Esophagus squamous epithelium (tissue), 5 donors: Measurements from ENCODE around the gene CCIN. TPM values are rescaled to one million over a fixed set of nuclear protein-coding genes. Genes with fewer than 3 reads are reported as not detected.

Experiments
- DNase-seq: peaks from one replicate; lab custom pipeline; 2025; lab: John Stamatoyannopoulos, UW
- H3K27ac ChIP-seq, 4 donors: fragments of 200-600 bp; sonication (generic); one replicate each; pipeline ENCODE4 v1.5.1; 2016 to 2019; ENCODE audit warnings: mild to moderate bottlenecking in 1 of 4
- H3K27me3 ChIP-seq, 4 donors: fragments of 200-600 bp; sonication (generic); 1 replicate in 3 of 4; 2 replicates in 1 of 4; pipeline versions ENCODE4 v1.5.1 to v1.6.0; 2017 to 2021; ENCODE audit warnings: antibody characterized with exemption in 1 of 4
- H3K36me3 ChIP-seq, 3 donors: fragments of 200-600 bp; sonication (generic); one replicate each; pipeline ENCODE4 v1.5.1; 2016 to 2019
- H3K4me1 ChIP-seq, 3 donors: fragments of 200-600 bp; sonication (generic); one replicate each; pipeline ENCODE4 v1.5.1; 2017 to 2019
- H3K4me3 ChIP-seq, 4 donors: fragments of 200-600 bp; sonication (generic); 1 replicate in 3 of 4; 2 replicates in 1 of 4; pipeline ENCODE4 v1.5.1; 2016 to 2019; ENCODE audit warnings: mild to moderate bottlenecking in 2 of 4, moderate library complexity in 1 of 4
- H3K9me3 ChIP-seq, 3 donors: fragments of 200-600 bp; sonication (generic); one replicate each; pipeline ENCODE4 v1.5.1; 2016 to 2019
- CTCF ChIP-seq, 6 experiments: fragments of 450-650 bp in 4 of 6; fragments of 200-600 bp in 2 of 6; sonication (generic) in 2 of 6; IDR thresholded peaks; one replicate each; pipeline ENCODE4 v1.5.1; 2016 to 2019; ENCODE audit warnings: antibody characterized with exemption in 6 of 6, mild to moderate bottlenecking in 4 of 6, moderate library complexity in 4 of 6
- POLR2A ChIP-seq, 4 donors: fragments of 450-650 bp; IDR thresholded peaks; one replicate each; pipeline ENCODE4 v1.6.1; 2017; ENCODE audit warnings: antibody characterized with exemption in 4 of 4, mild to moderate bottlenecking in 4 of 4, moderate library complexity in 3 of 4
- WGBS, 2 donors: methylation state at CpG; one replicate each; pipeline ENCODE4 v1.1.5; 2018; 5-methylcytosine and 5-hydroxymethylcytosine counted together
- intact Hi-C: fragments of 100-400 bp; cut with DNase I; formaldehyde crosslinking; loops from one replicate; pipeline ENCODE4 v1.15.0; 2022
- total RNA-seq, 4 donors: library from RNA; depleted of rRNA; stranded (reverse); fragments of >200 nt; gene quantifications; one replicate each; pipeline ENCODE4 v1.1.0, GENCODE V29; 2016
- donor health status: DM: yes; HTN: yes; CAD: no.

CCIN gene
- total RNA-seq, 4 donors from 2014 or later, result 0.13 TPM; not detected in 3

- DNase-seq, result no peak
- TF ChIP-seq POLR2A (IDR thresholded peaks at IDR 0.05) (no peak), CTCF (IDR thresholded peaks at IDR 0.05) (no peak)
- peaks cover 29 to 81% (median 46%) of the 10 kb centered on the region in 3 donors for H3K4me1 ChIP-seq
Observed at GRCh38 chr9:36151316-36152210, 17.6 kb upstream of the CCIN start.

GRCh38 chr9:36152741-36153438, 16.3 kb upstream of the CCIN start:
- H3K36me3 ChIP-seq, result peaks cover 0 to 5% (median 0%) of the 10 kb centered on the region in 3 donors
- no peak for DNase-seq
- H3K4me1 ChIP-seq, result peaks cover 29 to 70% (median 40%) of the 10 kb centered on the region in 3 donors
- H3K4me3 ChIP-seq, result no peak overlapping the region
- no peaks in the 10 kb centered on the region for H3K9me3 ChIP-seq
- peak overlapping the region in 3 of 4 donors; percentile 71 to 77 (median 73) for H3K27ac ChIP-seq
- H3K27me3 ChIP-seq, result no peaks in the 10 kb centered on the region
- no peak for TF ChIP-seq POLR2A (IDR thresholded peaks at IDR 0.05)
- TF ChIP-seq CTCF (IDR thresholded peaks at IDR 0.05), result no peak
- whole genome bisulfite sequencing, 2 donors, result 82 to 90% methylated on average over 9 to 10 of the region's 10 CpGs
- intact Hi-C loops, result no loop called here

More at GRCh38 chr9:36151316-36152210, 17.6 kb upstream of the CCIN start:
- Histone ChIP-seq H3K27me3 (no peaks in the 10 kb centered on the region), H3K27ac (peak overlapping the region; percentile 69 to 88 (median 76)), H3K9me3 (no peaks in the 10 kb centered on the region), H3K4me3 (no peak overlapping the region), H3K36me3 (peaks cover 0 to 3% (median 0%) of the 10 kb centered on the region in 3 donors)
- intact Hi-C loops, result no loop called here
- WGBS, 2 donors, result 46 to 61% methylated on average over 7 to 9 of the region's 14 CpGs

DNA sequence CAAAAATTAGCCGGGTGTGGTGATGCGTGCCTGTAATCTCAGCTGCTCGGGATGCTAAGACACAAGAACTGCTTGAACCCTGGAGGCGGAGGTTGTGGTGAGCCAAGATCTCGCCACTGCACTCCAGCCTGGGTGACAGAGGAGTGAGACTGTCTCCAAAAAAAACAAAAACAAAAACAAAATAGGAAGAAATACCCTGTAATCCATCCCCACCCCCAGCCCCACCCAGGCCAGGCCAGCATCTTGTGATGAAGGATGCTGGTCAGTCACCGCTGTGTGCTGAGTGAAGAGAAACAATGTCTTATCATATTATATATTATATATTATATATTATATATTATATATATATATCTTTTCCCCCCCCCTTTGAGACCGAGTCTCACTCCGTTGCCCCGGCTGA, 15.4 kb upstream of the CCIN start:
- peak overlapping the region in 3 of 4 donors; percentile 71 to 77 (median 73) for H3K27ac ChIP-seq
- 66 to 74% methylated on average over 8 to 9 of the region's 9 CpGs for WGBS, 2 donors
- no peak for DNase-seq
- TF ChIP-seq POLR2A (IDR thresholded peaks at IDR 0.05), result no peak
- no peak for TF ChIP-seq CTCF (IDR thresholded peaks at IDR 0.05)
- no peaks in the 10 kb centered on the region for H3K27me3 ChIP-seq
- no peaks in the 10 kb centered on the region for H3K9me3 ChIP-seq
- H3K4me3 ChIP-seq, result no peak overlapping the region
- H3K36me3 ChIP-seq, result peaks cover 0 to 5% (median 0%) of the 10 kb centered on the region in 3 donors
- intact Hi-C loops, result no loop called here
- peaks cover 26 to 70% (median 31%) of the 10 kb centered on the region in 3 donors for H3K4me1 ChIP-seq

GRCh38 chr9:36154331-36154952, 14.7 kb upstream of the CCIN start:
- TF ChIP-seq POLR2A (IDR thresholded peaks at IDR 0.05), result peak in 1 of 4 donors; percentile 5
- no peak for TF ChIP-seq CTCF (IDR thresholded peaks at IDR 0.05)
- no peak overlapping the region for H3K4me3 ChIP-seq
- 40 to 49% methylated on average over 10 to 11 of the region's 11 CpGs for WGBS, 2 donors
- no peaks in the 10 kb centered on the region for H3K9me3 ChIP-seq
- H3K27me3 ChIP-seq, result no peaks in the 10 kb centered on the region
- DNase-seq, result no peak
- H3K4me1 ChIP-seq, result peaks cover 21 to 70% (median 28%) of the 10 kb centered on the region in 3 donors
- intact Hi-C loops, result no loop called here
- peak overlapping the region; percentile 56 to 77 (median 72) for H3K27ac ChIP-seq
- peaks cover 0 to 5% (median 0%) of the 10 kb centered on the region in 3 donors for H3K36me3 ChIP-seq
